SK-N-SH treated with all-trans-retinoic acid at 6 μM for 48 hours (cell line): ENCODE measurements around the gene CERS4.

Experiments
- ATAC-seq: fragments of 200-7000 bp; cut with Tn5 transposase; 3 replicates; pipeline ENCODE4 v1.9.1; 2020; ENCODE audit warnings: mild to moderate bottlenecking, moderate library complexity
- ARNTL ChIP-seq: fragments of 450-650 bp; formaldehyde crosslinking; IDR thresholded peaks from 2 replicates; pipeline ENCODE4 v1.5.0; 2020; ENCODE audit warnings: low read depth, mild to moderate bottlenecking, moderate library complexity, borderline replicate concordance
- BACH2 ChIP-seq: fragments of 250-450 bp; sonication (Bioruptor Pico); IDR thresholded peaks from 2 replicates; pipeline ENCODE4 v1.9.0; 2021; ENCODE audit warnings: mild to moderate bottlenecking, borderline replicate concordance
- ESRRG ChIP-seq: fragments of 250-450 bp; sonication (Bioruptor Pico); IDR thresholded peaks from 2 replicates; pipeline ENCODE4 v1.6.1; 2021; ENCODE audit warnings: mild to moderate bottlenecking
- GLIS3 ChIP-seq: fragments of 250-450 bp; sonication (Bioruptor Pico); IDR thresholded peaks from 2 replicates; pipeline ENCODE4 v1.5.0; 2020; ENCODE audit warnings: mild to moderate bottlenecking, moderate library complexity
- ISL1 ChIP-seq: fragments of 250-450 bp; sonication (Bioruptor Pico); IDR thresholded peaks from 2 replicates; pipeline ENCODE4 v2.1.2; 2022; ENCODE audit warnings: mild to moderate bottlenecking, moderate library complexity
- OSR1 ChIP-seq: fragments of 250-450 bp; sonication (Bioruptor Pico); IDR thresholded peaks from 2 replicates; pipeline ENCODE4 v1.8.0; 2022; ENCODE audit warnings: moderate library complexity, mild to moderate bottlenecking, inconsistent platforms
- RARB ChIP-seq: fragments of 250-450 bp; sonication (Bioruptor Pico); IDR thresholded peaks from 2 replicates; pipeline ENCODE4 v1.8.0; 2021; ENCODE audit warnings: mild to moderate bottlenecking, moderate library complexity
- SNAI2 ChIP-seq: fragments of 250-450 bp; sonication (Bioruptor Pico); IDR thresholded peaks from 2 replicates; pipeline ENCODE4 v1.5.0; 2020; ENCODE audit warnings: mild to moderate bottlenecking, moderate library complexity
- TCF4 ChIP-seq: fragments of 250-450 bp; sonication (Bioruptor Pico); IDR thresholded peaks from 2 replicates; pipeline ENCODE4 v1.8.0; 2021; ENCODE audit warnings: mild to moderate bottlenecking, moderate library complexity, borderline replicate concordance
- TOX ChIP-seq: fragments of 250-450 bp; sonication (Bioruptor Pico); IDR thresholded peaks from 2 replicates; pipeline ENCODE4 v1.8.0; 2021; ENCODE audit warnings: mild to moderate bottlenecking, moderate library complexity, borderline replicate concordance
- ZC3H10 ChIP-seq: fragments of 250-450 bp; sonication (Bioruptor Pico); IDR thresholded peaks from 2 replicates; pipeline ENCODE4 v1.5.1; 2021; ENCODE audit warnings: mild to moderate bottlenecking, moderate library complexity
- ZFP3 ChIP-seq: fragments of 250-450 bp; sonication (Bioruptor Pico); IDR thresholded peaks from 2 replicates; pipeline ENCODE4 v1.5.0; 2020; ENCODE audit warnings: mild to moderate bottlenecking, moderate library complexity
- ZFP30 ChIP-seq: fragments of 450-650 bp; formaldehyde crosslinking; IDR thresholded peaks from 2 replicates; pipeline ENCODE4 v1.5.0; 2022; ENCODE audit warnings: mild to moderate bottlenecking, moderate library complexity
- ZNF565 ChIP-seq: fragments of 450-650 bp; formaldehyde crosslinking; conservative IDR thresholded peaks from 2 replicates; pipeline ENCODE4 v1.5.0; 2020; ENCODE audit warnings: low read depth, mild to moderate bottlenecking, moderate library complexity
- ZNF70 ChIP-seq: fragments of 450-650 bp; formaldehyde crosslinking; IDR thresholded peaks from 2 replicates; pipeline ENCODE4 v1.5.0; 2020; ENCODE audit warnings: mild to moderate bottlenecking, moderate library complexity
- ZNF8 ChIP-seq: fragments of 450-650 bp; formaldehyde crosslinking; IDR thresholded peaks from 2 replicates; pipeline ENCODE4 v1.5.0; 2020; ENCODE audit warnings: mild to moderate bottlenecking, moderate library complexity
- TF ChIP-seq, protein P1 (sequence below): fragments of 250-450 bp; sonication (Bioruptor Pico); IDR thresholded peaks from 2 replicates; pipeline ENCODE4 v1.5.0; 2020; ENCODE audit warnings: mild to moderate bottlenecking, moderate library complexity
- TF ChIP-seq, protein P2 (sequence below): fragments of 250-450 bp; sonication (Bioruptor Pico); IDR thresholded peaks from 2 replicates; pipeline ENCODE4 v1.5.1; 2021; ENCODE audit warnings: mild to moderate bottlenecking, moderate library complexity
- TF ChIP-seq, protein P3 (sequence below): fragments of 250-450 bp; sonication (Bioruptor Pico); IDR thresholded peaks from 2 replicates; pipeline ENCODE4 v1.8.0; 2021; ENCODE audit warnings: low read depth, mild to moderate bottlenecking, moderate library complexity, borderline replicate concordance
- TF ChIP-seq, protein P4 (sequence below): fragments of 250-450 bp; sonication (Bioruptor Pico); IDR thresholded peaks from 2 replicates; pipeline ENCODE4 v1.8.0; 2020; ENCODE audit warnings: mild to moderate bottlenecking, moderate library complexity, borderline replicate concordance
- TF ChIP-seq, protein P5 (sequence below): fragments of 250-450 bp; sonication (Bioruptor Pico); IDR thresholded peaks from 2 replicates; pipeline ENCODE4 v1.5.1; 2020; ENCODE audit warnings: low read depth, mild to moderate bottlenecking, moderate library complexity

CERS4 gene

DNA sequence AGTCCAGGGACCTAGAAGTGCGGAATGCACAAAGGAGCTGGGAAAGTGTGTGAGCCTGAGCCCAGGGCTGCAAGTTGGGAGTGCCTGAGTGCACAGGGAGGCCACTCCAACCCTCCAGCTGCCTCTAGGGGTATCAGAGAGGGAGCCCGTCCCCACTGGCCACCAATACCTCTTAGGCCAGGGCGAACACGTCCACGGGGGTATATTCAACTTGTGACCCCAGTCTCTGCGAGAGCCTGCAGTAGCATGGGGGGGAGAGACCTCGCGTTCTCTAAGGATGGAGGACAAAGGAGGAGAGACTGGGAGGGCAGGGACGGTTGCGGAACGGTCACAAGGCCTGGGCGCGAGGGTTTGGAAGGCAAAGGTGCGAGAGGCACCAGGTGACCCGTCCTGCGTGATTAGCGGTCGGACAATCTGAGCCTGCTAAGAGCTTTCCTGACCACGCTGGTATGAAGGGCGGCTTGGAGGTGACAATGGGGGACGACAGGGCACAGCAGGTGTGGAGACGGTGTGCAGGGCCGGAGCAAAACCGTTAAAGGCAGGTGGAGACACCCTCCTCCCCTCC is 98.3 kb downstream of the CERS4 start:
- no peak for TF ChIP-seq RARB (CRISPR knock-in tag)
- TF ChIP-seq, protein P1, sequence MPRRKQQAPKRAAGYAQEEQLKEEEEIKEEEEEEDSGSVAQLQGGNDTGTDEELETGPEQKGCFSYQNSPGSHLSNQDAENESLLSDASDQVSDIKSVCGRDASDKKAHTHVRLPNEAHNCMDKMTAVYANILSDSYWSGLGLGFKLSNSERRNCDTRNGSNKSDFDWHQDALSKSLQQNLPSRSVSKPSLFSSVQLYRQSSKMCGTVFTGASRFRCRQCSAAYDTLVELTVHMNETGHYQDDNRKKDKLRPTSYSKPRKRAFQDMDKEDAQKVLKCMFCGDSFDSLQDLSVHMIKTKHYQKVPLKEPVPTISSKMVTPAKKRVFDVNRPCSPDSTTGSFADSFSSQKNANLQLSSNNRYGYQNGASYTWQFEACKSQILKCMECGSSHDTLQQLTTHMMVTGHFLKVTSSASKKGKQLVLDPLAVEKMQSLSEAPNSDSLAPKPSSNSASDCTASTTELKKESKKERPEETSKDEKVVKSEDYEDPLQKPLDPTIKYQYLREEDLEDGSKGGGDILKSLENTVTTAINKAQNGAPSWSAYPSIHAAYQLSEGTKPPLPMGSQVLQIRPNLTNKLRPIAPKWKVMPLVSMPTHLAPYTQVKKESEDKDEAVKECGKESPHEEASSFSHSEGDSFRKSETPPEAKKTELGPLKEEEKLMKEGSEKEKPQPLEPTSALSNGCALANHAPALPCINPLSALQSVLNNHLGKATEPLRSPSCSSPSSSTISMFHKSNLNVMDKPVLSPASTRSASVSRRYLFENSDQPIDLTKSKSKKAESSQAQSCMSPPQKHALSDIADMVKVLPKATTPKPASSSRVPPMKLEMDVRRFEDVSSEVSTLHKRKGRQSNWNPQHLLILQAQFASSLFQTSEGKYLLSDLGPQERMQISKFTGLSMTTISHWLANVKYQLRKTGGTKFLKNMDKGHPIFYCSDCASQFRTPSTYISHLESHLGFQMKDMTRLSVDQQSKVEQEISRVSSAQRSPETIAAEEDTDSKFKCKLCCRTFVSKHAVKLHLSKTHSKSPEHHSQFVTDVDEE (CRISPR knock-in tag) = no peak
- TF ChIP-seq, protein P2, sequence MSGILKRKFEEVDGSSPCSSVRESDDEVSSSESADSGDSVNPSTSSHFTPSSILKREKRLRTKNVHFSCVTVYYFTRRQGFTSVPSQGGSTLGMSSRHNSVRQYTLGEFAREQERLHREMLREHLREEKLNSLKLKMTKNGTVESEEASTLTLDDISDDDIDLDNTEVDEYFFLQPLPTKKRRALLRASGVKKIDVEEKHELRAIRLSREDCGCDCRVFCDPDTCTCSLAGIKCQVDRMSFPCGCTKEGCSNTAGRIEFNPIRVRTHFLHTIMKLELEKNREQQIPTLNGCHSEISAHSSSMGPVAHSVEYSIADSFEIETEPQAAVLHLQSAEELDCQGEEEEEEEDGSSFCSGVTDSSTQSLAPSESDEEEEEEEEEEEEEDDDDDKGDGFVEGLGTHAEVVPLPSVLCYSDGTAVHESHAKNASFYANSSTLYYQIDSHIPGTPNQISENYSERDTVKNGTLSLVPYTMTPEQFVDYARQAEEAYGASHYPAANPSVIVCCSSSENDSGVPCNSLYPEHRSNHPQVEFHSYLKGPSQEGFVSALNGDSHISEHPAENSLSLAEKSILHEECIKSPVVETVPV (CRISPR knock-in tag) = no peak
- TF ChIP-seq, protein P3, sequence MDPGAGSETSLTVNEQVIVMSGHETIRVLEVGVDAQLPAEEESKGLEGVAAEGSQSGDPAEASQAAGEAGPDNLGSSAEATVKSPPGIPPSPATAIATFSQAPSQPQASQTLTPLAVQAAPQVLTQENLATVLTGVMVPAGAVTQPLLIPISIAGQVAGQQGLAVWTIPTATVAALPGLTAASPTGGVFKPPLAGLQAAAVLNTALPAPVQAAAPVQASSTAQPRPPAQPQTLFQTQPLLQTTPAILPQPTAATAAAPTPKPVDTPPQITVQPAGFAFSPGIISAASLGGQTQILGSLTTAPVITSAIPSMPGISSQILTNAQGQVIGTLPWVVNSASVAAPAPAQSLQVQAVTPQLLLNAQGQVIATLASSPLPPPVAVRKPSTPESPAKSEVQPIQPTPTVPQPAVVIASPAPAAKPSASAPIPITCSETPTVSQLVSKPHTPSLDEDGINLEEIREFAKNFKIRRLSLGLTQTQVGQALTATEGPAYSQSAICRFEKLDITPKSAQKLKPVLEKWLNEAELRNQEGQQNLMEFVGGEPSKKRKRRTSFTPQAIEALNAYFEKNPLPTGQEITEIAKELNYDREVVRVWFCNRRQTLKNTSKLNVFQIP = no peak
- TF ChIP-seq, protein P4, sequence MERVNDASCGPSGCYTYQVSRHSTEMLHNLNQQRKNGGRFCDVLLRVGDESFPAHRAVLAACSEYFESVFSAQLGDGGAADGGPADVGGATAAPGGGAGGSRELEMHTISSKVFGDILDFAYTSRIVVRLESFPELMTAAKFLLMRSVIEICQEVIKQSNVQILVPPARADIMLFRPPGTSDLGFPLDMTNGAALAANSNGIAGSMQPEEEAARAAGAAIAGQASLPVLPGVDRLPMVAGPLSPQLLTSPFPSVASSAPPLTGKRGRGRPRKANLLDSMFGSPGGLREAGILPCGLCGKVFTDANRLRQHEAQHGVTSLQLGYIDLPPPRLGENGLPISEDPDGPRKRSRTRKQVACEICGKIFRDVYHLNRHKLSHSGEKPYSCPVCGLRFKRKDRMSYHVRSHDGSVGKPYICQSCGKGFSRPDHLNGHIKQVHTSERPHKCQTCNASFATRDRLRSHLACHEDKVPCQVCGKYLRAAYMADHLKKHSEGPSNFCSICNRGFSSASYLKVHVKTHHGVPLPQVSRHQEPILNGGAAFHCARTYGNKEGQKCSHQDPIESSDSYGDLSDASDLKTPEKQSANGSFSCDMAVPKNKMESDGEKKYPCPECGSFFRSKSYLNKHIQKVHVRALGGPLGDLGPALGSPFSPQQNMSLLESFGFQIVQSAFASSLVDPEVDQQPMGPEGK (CRISPR knock-in tag) = no peak
- TF ChIP-seq ZNF70 = no peak
- no peak for TF ChIP-seq ZFP3 (CRISPR knock-in tag)
- no peak for TF ChIP-seq ESRRG (CRISPR knock-in tag)
- TF ChIP-seq ZC3H10 = no peak
- no peak for TF ChIP-seq SNAI2 (CRISPR knock-in tag)
- TF ChIP-seq TOX = no peak
- TF ChIP-seq TCF4 (CRISPR knock-in tag) = no peak
- no peak for TF ChIP-seq ZFP30
- TF ChIP-seq BACH2 (CRISPR knock-in tag) = no peak
- TF ChIP-seq ZNF8 = no peak
- TF ChIP-seq, protein P5, sequence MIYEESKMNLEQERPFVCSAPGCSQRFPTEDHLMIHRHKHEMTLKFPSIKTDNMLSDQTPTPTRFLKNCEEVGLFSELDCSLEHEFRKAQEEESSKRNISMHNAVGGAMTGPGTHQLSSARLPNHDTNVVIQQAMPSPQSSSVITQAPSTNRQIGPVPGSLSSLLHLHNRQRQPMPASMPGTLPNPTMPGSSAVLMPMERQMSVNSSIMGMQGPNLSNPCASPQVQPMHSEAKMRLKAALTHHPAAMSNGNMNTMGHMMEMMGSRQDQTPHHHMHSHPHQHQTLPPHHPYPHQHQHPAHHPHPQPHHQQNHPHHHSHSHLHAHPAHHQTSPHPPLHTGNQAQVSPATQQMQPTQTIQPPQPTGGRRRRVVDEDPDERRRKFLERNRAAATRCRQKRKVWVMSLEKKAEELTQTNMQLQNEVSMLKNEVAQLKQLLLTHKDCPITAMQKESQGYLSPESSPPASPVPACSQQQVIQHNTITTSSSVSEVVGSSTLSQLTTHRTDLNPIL (CRISPR knock-in tag) = no peak
- ATAC-seq = peak; percentile 40

DNA sequence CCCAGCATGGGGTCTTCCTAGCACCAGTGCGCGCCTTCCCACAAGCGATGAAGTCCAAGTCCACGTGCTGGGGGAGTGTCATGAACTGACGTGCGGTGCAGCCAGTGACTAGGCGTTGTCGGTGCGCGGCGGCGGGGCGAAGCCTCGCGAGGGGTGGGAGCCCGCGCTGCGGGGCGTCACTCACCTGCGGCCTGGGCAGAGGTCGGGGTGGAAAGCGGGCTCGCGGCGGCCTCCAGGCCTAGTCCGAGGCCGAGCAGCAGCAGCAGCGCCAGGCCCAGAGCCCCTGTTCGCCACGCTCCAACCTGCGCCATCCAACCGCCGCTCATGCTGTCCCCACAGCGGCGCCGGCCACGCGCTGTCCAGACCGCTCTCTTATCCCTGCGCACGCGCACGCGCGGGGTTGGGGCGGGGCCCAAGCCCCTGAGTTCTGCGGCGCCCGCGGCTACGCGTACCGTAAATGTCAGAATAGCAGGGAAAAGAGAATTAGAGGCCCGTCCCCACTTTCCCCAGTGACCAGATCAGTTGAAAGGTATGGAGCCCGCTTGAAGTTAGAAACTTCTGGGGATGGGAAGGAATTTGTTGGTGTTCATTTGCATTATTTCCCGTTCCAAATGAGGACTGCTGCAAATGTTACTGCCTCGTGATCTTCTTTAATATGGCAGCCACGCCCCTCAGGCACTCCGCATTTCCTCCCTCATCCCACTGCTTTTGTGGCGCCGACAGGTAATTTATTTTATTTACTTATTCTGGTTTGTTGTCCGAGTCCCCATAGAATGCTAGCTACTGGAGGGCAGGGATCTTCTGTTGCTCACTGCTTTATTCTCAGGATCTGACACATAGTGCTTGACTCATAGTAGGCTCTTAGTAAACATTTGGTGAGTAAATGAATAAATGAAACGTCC is 99.0 kb downstream of the CERS4 start, which contains the start of gene CD320:
Gene CD320, minus strand, starts transcription at position 394 of the 902 bp plus-strand sequence. Its CDS starts 68 bp downstream, at position 326.
- TF ChIP-seq ZFP3 (CRISPR knock-in tag) (no peak), ZNF565 (no peak), SNAI2 (CRISPR knock-in tag) (no peak), ZC3H10 (peak; percentile 34; the same call in 1 of the 2 replicates), GLIS3 (CRISPR knock-in tag) (peak; percentile 76; the same call in 1 of the 2 replicates)
- peak; percentile 94 for ATAC-seq

DNA sequence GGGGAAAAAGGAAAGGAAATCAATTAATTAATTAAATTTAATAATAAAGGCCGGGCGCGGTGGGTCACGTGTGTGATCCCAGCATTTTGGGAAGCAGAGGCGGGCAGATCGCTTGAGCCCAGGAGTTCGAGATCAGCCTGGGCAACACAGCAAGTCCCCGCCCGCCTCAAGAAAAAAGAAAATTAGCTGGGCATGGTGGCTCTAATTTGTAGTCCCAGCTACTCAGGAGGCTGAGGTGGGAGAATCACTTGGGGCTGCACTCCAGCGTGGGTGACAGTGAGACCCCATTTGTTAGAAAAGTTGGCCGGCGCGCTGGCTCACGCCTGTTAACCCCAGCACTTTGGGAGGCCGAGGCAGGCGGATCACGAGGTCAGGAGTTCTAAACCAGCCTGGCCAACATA is 99.7 kb downstream of the CERS4 start:
- TF ChIP-seq ISL1 (CRISPR knock-in tag) (no peak), BACH2 (CRISPR knock-in tag) (no peak), ZFP30 (no peak), RARB (CRISPR knock-in tag) (no peak), TCF4 (CRISPR knock-in tag) (no peak), ARNTL (CRISPR knock-in tag) (no peak), SNAI2 (CRISPR knock-in tag) (no peak), OSR1 (CRISPR knock-in tag) (no peak), ZFP3 (CRISPR knock-in tag) (no peak)
- TF ChIP-seq, protein P4 (CRISPR knock-in tag) = no peak
- TF ChIP-seq, protein P2 (CRISPR knock-in tag) = no peak
- TF ChIP-seq, protein P5 (CRISPR knock-in tag) = no peak
- no peak for ATAC-seq
